SK-N-SH treated with all-trans-retinoic acid at 6 μM for 48 hours (cell line): ENCODE results near the gene PRR30.

Experiments
- ATAC-seq: fragments of 200-7000 bp; cut with Tn5 transposase; 3 replicates; pipeline ENCODE4 v1.9.1; 2020; ENCODE audit warnings: mild to moderate bottlenecking, moderate library complexity
- ARNTL ChIP-seq: fragments of 450-650 bp; formaldehyde crosslinking; IDR thresholded peaks from 2 replicates; pipeline ENCODE4 v1.5.0; 2020; ENCODE audit warnings: low read depth, mild to moderate bottlenecking, moderate library complexity, borderline replicate concordance
- BACH2 ChIP-seq: fragments of 250-450 bp; sonication (Bioruptor Pico); IDR thresholded peaks from 2 replicates; pipeline ENCODE4 v1.9.0; 2021; ENCODE audit warnings: mild to moderate bottlenecking, borderline replicate concordance
- CSDC2 ChIP-seq: fragments of 250-450 bp; sonication (Bioruptor Pico); IDR thresholded peaks from 2 replicates; pipeline ENCODE4 v1.5.0; 2020; ENCODE audit warnings: mild to moderate bottlenecking, moderate library complexity
- ESRRG ChIP-seq: fragments of 250-450 bp; sonication (Bioruptor Pico); IDR thresholded peaks from 2 replicates; pipeline ENCODE4 v1.6.1; 2021; ENCODE audit warnings: mild to moderate bottlenecking
- GLIS3 ChIP-seq: fragments of 250-450 bp; sonication (Bioruptor Pico); IDR thresholded peaks from 2 replicates; pipeline ENCODE4 v1.5.0; 2020; ENCODE audit warnings: mild to moderate bottlenecking, moderate library complexity
- ISL1 ChIP-seq: fragments of 250-450 bp; sonication (Bioruptor Pico); IDR thresholded peaks from 2 replicates; pipeline ENCODE4 v2.1.2; 2022; ENCODE audit warnings: mild to moderate bottlenecking, moderate library complexity
- OSR1 ChIP-seq: fragments of 250-450 bp; sonication (Bioruptor Pico); IDR thresholded peaks from 2 replicates; pipeline ENCODE4 v1.8.0; 2022; ENCODE audit warnings: moderate library complexity, mild to moderate bottlenecking, inconsistent platforms
- PPARA ChIP-seq: fragments of 250-450 bp; sonication (Bioruptor Pico); IDR thresholded peaks from 2 replicates; pipeline ENCODE4 v1.5.0; 2020; ENCODE audit warnings: mild to moderate bottlenecking, borderline replicate concordance
- RARB ChIP-seq: fragments of 250-450 bp; sonication (Bioruptor Pico); IDR thresholded peaks from 2 replicates; pipeline ENCODE4 v1.8.0; 2021; ENCODE audit warnings: mild to moderate bottlenecking, moderate library complexity
- TCF4 ChIP-seq: fragments of 250-450 bp; sonication (Bioruptor Pico); IDR thresholded peaks from 2 replicates; pipeline ENCODE4 v1.8.0; 2021; ENCODE audit warnings: mild to moderate bottlenecking, moderate library complexity, borderline replicate concordance
- TOX ChIP-seq: fragments of 250-450 bp; sonication (Bioruptor Pico); IDR thresholded peaks from 2 replicates; pipeline ENCODE4 v1.8.0; 2021; ENCODE audit warnings: mild to moderate bottlenecking, moderate library complexity, borderline replicate concordance
- ZC3H10 ChIP-seq: fragments of 250-450 bp; sonication (Bioruptor Pico); IDR thresholded peaks from 2 replicates; pipeline ENCODE4 v1.5.1; 2021; ENCODE audit warnings: mild to moderate bottlenecking, moderate library complexity
- ZFP3 ChIP-seq: fragments of 250-450 bp; sonication (Bioruptor Pico); IDR thresholded peaks from 2 replicates; pipeline ENCODE4 v1.5.0; 2020; ENCODE audit warnings: mild to moderate bottlenecking, moderate library complexity
- ZFP30 ChIP-seq: fragments of 450-650 bp; formaldehyde crosslinking; IDR thresholded peaks from 2 replicates; pipeline ENCODE4 v1.5.0; 2022; ENCODE audit warnings: mild to moderate bottlenecking, moderate library complexity
- ZNF565 ChIP-seq: fragments of 450-650 bp; formaldehyde crosslinking; conservative IDR thresholded peaks from 2 replicates; pipeline ENCODE4 v1.5.0; 2020; ENCODE audit warnings: low read depth, mild to moderate bottlenecking, moderate library complexity
- ZNF8 ChIP-seq: fragments of 450-650 bp; formaldehyde crosslinking; IDR thresholded peaks from 2 replicates; pipeline ENCODE4 v1.5.0; 2020; ENCODE audit warnings: mild to moderate bottlenecking, moderate library complexity
- TF ChIP-seq, protein P1 (sequence below): fragments of 250-450 bp; sonication (Bioruptor Pico); IDR thresholded peaks from 2 replicates; pipeline ENCODE4 v1.5.0; 2020; ENCODE audit warnings: mild to moderate bottlenecking, moderate library complexity
- TF ChIP-seq, protein P2 (sequence below): fragments of 250-450 bp; sonication (Bioruptor Pico); IDR thresholded peaks from 2 replicates; pipeline ENCODE4 v1.8.0; 2020; ENCODE audit warnings: mild to moderate bottlenecking, moderate library complexity, borderline replicate concordance
- TF ChIP-seq, protein P3 (sequence below): fragments of 250-450 bp; sonication (Bioruptor Pico); IDR thresholded peaks from 2 replicates; pipeline ENCODE4 v1.8.0; 2021; ENCODE audit warnings: low read depth, mild to moderate bottlenecking, moderate library complexity, borderline replicate concordance
- TF ChIP-seq, protein P4 (sequence below): fragments of 250-450 bp; sonication (Bioruptor Pico); IDR thresholded peaks from 2 replicates; pipeline ENCODE4 v1.5.1; 2020; ENCODE audit warnings: low read depth, mild to moderate bottlenecking, moderate library complexity

PRR30 gene

DNA sequence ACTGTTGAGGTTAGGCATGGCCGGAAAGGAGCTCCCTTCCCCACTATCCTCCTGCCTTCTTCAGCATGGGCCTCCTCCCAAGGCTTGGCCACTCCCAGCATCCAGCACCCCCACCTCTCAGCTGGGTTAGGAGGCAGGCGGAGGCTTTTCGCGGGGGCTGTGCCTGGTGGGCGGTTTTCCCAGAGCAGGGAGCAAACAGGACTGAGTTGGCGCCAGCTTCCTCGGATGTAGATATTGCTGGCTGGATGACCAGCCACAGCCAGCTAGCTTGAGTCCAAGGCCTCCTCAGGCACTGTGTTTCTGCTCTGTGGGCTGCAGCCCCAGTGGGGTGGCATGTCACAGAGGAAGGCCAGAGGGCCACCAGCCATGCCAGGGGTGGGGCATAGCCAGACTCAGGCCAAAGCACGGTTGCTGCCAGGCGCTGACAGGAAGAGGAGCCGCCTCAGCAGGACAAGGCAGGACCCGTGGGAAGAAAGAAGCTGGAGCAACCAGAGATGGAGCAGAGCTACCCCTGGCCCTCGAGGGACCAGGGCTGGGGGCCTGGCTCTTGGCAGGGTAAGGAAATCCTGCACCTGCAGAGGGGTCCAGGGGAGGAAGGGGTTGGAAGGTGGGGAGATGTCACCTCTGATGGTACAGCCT, 9.7 kb upstream of the PRR30 start, which contains the start of gene TCF23 (continued):
- TF ChIP-seq, protein P1, sequence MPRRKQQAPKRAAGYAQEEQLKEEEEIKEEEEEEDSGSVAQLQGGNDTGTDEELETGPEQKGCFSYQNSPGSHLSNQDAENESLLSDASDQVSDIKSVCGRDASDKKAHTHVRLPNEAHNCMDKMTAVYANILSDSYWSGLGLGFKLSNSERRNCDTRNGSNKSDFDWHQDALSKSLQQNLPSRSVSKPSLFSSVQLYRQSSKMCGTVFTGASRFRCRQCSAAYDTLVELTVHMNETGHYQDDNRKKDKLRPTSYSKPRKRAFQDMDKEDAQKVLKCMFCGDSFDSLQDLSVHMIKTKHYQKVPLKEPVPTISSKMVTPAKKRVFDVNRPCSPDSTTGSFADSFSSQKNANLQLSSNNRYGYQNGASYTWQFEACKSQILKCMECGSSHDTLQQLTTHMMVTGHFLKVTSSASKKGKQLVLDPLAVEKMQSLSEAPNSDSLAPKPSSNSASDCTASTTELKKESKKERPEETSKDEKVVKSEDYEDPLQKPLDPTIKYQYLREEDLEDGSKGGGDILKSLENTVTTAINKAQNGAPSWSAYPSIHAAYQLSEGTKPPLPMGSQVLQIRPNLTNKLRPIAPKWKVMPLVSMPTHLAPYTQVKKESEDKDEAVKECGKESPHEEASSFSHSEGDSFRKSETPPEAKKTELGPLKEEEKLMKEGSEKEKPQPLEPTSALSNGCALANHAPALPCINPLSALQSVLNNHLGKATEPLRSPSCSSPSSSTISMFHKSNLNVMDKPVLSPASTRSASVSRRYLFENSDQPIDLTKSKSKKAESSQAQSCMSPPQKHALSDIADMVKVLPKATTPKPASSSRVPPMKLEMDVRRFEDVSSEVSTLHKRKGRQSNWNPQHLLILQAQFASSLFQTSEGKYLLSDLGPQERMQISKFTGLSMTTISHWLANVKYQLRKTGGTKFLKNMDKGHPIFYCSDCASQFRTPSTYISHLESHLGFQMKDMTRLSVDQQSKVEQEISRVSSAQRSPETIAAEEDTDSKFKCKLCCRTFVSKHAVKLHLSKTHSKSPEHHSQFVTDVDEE = no peak
- TF ChIP-seq ISL1 (CRISPR knock-in tag) (no peak), GLIS3 (CRISPR knock-in tag) (no peak), OSR1 (CRISPR knock-in tag) (no peak)

DNA sequence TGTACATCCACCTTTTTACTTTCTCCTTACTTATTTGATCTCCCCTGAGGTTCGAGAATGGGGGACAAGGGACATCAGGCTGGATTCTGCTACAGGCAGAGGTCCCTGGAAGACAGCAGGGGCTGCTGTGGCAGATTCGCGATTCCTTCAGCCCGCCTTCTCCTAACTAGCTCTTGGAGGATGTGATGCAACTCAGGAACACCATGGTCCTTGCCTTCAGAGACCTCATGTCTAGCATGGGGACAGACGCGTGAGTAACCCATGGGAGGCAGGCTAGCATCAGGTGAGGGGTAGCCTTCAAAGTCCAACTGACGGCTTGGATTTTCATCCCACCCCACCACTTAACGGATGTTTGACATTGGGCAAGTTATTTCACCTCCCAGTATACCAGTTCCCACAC, 8.7 kb upstream of the PRR30 start:
- no peak for ATAC-seq
- TF ChIP-seq ZC3H10 (CRISPR knock-in tag) (no peak), ZFP30 (CRISPR knock-in tag) (no peak), ZFP3 (CRISPR knock-in tag) (no peak), CSDC2 (no peak), PPARA (CRISPR knock-in tag) (no peak), BACH2 (CRISPR knock-in tag) (no peak), TOX (CRISPR knock-in tag) (no peak), GLIS3 (CRISPR knock-in tag) (no peak), ESRRG (CRISPR knock-in tag) (no peak), RARB (CRISPR knock-in tag) (no peak), ISL1 (CRISPR knock-in tag) (no peak), TCF4 (CRISPR knock-in tag) (no peak), ARNTL (CRISPR knock-in tag) (no peak), OSR1 (CRISPR knock-in tag) (no peak)
- TF ChIP-seq, protein P1 = no peak
- TF ChIP-seq, protein P2, sequence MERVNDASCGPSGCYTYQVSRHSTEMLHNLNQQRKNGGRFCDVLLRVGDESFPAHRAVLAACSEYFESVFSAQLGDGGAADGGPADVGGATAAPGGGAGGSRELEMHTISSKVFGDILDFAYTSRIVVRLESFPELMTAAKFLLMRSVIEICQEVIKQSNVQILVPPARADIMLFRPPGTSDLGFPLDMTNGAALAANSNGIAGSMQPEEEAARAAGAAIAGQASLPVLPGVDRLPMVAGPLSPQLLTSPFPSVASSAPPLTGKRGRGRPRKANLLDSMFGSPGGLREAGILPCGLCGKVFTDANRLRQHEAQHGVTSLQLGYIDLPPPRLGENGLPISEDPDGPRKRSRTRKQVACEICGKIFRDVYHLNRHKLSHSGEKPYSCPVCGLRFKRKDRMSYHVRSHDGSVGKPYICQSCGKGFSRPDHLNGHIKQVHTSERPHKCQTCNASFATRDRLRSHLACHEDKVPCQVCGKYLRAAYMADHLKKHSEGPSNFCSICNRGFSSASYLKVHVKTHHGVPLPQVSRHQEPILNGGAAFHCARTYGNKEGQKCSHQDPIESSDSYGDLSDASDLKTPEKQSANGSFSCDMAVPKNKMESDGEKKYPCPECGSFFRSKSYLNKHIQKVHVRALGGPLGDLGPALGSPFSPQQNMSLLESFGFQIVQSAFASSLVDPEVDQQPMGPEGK (CRISPR knock-in tag) = no peak
- TF ChIP-seq, protein P3, sequence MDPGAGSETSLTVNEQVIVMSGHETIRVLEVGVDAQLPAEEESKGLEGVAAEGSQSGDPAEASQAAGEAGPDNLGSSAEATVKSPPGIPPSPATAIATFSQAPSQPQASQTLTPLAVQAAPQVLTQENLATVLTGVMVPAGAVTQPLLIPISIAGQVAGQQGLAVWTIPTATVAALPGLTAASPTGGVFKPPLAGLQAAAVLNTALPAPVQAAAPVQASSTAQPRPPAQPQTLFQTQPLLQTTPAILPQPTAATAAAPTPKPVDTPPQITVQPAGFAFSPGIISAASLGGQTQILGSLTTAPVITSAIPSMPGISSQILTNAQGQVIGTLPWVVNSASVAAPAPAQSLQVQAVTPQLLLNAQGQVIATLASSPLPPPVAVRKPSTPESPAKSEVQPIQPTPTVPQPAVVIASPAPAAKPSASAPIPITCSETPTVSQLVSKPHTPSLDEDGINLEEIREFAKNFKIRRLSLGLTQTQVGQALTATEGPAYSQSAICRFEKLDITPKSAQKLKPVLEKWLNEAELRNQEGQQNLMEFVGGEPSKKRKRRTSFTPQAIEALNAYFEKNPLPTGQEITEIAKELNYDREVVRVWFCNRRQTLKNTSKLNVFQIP (CRISPR knock-in tag) = no peak
- TF ChIP-seq, protein P4, sequence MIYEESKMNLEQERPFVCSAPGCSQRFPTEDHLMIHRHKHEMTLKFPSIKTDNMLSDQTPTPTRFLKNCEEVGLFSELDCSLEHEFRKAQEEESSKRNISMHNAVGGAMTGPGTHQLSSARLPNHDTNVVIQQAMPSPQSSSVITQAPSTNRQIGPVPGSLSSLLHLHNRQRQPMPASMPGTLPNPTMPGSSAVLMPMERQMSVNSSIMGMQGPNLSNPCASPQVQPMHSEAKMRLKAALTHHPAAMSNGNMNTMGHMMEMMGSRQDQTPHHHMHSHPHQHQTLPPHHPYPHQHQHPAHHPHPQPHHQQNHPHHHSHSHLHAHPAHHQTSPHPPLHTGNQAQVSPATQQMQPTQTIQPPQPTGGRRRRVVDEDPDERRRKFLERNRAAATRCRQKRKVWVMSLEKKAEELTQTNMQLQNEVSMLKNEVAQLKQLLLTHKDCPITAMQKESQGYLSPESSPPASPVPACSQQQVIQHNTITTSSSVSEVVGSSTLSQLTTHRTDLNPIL (CRISPR knock-in tag) = no peak
- TF ChIP-seq, all 23 proteins: peak for 0

DNA sequence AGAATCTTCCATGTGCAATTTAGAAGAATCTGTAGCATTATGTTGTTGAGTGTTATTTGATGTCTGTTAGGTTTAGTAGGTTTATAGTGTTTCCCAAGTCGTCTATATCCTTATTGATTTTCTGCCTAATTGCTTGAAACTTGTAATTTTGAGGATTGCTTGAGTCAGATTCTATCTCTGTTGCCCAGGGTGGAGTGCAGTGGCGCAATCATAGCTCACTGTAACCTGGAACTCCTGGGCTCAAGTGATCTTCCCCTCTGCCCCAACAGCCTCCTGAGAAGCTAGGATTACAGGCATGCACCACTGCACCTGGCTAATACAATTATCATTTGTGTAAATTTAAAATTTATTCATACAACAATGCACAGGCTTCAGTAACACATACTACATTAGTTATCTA, 6.5 kb upstream of the PRR30 start:
- TF ChIP-seq ZNF8 (CRISPR knock-in tag) (no peak), ZFP3 (CRISPR knock-in tag) (no peak), PPARA (CRISPR knock-in tag) (no peak), ZNF565 (CRISPR knock-in tag) (no peak)
- TF ChIP-seq, protein P2 (CRISPR knock-in tag) = no peak
- TF ChIP-seq, protein P1 = no peak
- no peak for ATAC-seq
